AG20443 (cell line): ENCODE data around the gene MBP.
"Not testable (repeated sequence)": the region's sequence is repeated elsewhere in the genome, so short reads cannot be mapped to it uniquely, and the experiment has no call there.

Experiments used
- DNase-seq: peaks from one replicate; pipeline ENCODE4 v3.0.0; 2012; ENCODE audit warnings: low spot score, mixed read lengths

Gene MBP

GRCh38 chr18:76944346-76944745, 188.2 kb downstream of the MBP start:
- not testable (repeated sequence) for DNase-seq

- peak; percentile 83 for DNase-seq
Observed at GRCh38 chr18:76943542-76944339, 188.8 kb downstream of the MBP start.

DNA sequence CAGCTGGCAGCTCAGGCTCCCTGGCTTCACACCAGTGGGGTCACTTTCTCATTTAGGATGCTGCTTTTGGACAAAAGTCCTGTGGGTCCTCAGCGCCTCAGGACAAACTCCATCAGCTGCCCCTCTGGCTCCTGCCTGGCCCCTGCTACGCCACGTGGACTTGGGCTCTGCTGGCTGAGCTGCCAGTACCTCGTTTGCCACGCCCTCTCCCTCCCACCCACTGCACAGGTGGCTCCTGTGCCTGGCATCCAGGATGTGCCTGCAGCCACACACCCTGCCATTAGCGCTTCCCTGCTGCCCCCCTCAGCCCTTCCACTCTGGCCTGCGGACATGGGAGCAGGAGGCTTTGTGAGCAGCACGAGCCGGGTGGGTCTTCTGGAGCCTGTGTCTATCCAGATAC, 191.3 kb downstream of the MBP start:
- no peak for DNase-seq

- DNase-seq = no peak
Observed at GRCh38 chr18:76938619-76939018, 194.0 kb downstream of the MBP start.

DNA sequence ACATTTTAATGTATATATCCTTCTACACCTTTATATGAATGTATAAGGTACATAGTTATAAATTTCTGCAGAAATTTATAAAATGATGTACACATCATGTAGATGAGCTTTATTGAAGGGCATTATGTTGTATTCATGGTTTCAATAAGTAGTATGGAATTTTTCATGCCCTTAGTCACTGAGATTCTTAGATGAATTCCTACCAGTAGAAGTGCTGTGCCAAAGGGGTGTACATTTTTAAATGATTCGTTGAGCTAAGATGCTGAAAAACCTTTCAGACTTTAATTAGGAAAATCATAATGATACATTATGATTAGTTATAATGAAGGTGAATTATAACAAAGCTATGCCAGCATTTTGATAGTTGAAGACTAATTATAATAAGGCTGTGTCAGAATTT, 195.0 kb downstream of the MBP start:
- DNase-seq = no peak

DNA sequence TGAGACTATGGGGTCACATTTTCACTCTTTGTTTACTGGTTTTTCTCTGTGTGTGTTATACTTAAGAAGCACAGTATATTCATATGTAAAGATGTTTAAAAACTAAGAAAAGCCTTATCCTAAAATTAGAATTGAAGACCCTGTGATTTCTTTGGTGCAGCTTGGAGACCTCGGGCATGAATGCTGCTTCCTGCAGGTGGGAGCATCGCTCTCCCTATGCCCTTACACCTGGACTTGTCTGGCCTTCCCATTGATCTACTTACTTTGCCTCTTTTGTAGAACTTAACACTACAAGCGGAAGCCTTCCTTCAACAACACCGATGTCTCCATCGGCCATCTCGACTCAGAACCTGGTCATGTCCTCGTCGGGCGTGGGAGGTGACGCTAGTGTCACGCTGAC, 195.7 kb downstream of the MBP start:
- no peak for DNase-seq

- DNase-seq = no peak
Observed at GRCh38 chr18:76935722-76936337, 196.8 kb downstream of the MBP start.

DNA sequence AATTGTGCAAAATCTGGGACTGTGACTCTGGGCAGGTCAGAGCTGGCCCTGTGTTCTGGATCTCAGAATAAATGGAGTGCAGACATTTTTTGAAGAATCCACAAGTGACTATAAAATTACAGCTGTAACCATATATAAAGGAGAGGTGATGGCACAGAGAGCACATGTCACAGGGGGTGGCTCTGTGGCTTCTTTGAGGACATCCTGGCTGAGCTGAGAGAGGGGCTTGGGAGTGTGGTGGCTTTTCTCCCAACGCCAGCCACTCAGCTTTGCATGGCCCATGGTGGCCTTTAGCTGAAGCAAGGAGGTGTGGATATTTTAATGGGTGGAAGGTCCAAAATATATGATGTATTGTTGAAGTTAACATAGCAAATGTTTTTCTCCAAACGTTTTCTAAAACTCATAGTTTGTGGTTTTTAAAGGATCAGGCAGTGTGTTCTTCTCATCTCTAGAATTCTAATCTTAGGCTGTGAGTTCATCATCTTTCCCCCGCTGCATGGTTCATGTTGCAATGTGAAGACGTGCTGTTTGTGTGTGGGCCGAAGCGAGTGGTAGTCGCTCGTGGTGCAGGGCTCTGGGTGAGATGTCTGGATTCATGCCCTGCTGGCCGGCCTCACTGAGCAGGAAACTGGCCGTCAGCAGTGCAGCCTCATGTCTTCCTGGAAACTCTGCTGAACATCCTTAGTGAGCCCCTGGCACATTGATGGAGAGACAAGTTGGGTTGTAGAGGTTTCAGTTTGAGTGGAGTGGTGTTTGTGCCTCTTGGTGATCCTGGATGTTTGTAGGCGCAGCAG, 200.4 kb downstream of the MBP start:
- DNase-seq = peak; percentile 41

DNA sequence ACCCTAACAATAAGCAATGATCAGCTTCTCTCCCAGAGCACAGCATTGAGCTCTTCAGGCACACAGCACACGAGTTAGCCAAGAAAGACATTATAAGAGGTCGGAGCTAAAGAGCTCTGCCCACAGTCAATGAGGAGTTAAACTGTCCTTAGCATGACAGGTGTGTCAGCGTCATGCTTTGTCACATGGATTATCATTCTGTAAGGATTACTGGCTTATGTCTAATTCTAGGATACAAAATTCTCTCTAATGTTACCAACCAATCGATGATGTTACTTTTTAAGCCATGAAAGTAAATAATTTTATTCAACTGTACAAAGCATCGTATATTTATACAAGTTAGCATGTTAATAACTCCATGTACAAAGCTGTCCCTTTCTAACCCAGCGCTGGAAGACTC, 201.4 kb downstream of the MBP start:
- no peak for DNase-seq
